ENCODE results near the gene GRIP2.

The GRIP2 gene

DNA sequence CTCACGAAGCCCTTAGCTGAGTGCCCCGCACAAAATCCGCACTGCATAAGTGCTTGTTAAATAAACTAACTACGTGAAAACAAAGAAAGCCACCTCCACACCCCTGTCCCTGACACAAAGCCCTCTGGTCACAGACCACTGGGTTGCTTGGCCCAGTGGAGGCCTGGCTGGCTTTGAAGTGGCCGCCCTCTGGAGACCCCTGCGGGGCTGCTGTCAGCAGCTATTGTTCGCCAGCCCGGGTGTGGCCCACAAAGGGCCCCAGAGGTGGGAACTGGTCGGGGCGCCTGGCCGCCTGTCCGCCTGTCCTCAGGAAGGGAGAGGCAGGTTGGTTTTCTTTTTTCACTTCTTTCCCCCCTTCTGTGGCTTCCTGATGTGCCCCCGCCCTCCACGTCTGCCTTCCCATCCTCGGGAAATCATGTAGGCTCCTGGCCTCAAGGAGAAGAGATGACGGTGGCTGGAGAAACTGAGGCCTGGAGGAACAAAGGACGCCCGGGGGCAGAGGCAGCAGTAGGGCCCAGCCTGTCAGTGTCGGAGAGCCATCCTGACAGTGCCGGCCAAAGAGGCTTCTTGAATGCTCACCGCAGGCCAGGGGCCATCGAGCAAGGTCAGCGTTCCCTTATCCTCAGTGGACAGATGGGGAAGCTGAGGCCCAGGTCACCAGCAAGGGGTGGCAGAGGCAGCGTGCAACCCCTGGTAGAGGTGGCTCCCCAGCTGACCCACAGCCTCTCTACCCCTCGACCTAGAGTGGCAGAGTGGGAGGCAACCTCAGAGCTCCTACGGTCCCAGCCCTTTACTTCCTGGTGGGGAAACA lies 76.6 kb downstream of the GRIP2 start:
- no peak for DNase-seq

DNA sequence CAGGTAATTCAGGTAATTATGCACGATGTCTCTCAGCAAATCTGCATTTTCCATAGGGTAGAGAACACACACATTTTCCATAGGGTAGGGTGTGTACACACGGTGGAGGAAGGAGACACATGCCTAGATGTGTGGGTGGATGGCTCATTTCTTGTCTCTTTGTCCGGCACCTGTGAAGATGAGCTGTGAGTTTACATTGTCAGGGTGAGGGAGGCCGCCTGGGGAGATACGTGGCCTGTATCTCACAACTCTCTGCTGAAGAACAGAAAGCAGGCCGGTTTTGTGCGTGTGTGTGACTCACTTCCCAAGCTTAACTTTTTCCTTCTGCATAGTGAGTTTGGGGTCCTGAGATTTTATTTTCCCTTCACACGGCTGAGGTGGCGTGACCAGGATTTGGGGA lies 77.4 kb downstream of the GRIP2 start:
- DNase-seq, result peak; percentile 36 to 55

GRCh38 chr3:14461748-14462324 lies 78.3 kb downstream of the GRIP2 start:
- DNase-seq, result peak; percentile 31 to 46

GRCh38 chr3:14461006-14461747 lies 79.0 kb downstream of the GRIP2 start:
- no peak for DNase-seq

DNA sequence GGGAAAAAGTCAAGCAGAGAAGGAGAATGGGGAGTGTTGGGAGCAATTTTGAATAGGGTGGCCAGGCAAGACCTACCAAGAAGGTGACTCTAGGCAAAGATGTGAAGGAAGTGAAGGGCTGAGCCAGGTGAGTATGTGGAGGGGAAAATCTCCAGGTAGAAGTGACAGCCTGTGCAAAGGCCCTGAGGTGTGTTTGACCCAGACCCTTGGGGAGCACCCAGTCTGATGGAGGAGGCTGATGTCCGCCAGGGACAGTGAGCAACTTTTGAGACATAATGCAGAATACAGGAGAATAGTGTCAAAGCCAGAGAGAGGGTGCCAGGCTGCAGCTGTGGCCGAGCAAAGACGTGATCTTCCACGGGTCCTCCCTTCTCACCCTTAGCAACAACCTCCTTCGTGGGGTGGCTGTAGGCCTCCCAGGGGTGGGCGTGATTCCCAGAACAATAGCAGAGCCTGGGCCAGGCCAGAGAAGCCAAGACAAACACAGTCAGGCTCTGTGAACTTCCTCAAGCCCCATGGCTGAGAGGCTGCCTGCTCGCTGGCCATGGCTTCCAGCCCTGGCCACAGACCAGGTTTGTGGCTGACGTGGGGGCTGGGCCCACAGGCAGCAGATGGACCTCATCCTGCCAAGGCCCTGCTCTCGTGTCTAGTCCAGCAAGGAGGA lies 79.7 kb downstream of the GRIP2 start:
- no peak for DNase-seq

DNA sequence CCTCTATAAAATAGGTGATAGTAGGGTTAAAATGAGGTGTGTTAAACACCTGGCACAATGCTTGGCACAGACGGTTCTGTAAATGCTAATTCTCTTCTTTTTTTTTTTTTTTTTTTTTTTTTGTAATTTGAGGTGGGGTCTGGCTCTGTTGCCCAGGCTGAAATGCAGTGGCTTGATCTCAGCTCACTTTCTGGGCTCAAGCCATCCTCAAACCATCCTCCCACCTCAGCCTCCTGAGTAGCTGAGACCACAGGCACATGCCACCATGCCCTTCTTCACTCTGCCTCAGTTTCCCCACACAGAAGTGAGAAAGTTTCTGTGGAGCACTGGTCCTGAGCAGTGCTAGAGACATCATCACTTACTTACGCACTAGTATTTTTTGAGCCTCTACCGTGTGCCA lies 80.4 kb downstream of the GRIP2 start:
- DNase-seq, result no peak

DNA sequence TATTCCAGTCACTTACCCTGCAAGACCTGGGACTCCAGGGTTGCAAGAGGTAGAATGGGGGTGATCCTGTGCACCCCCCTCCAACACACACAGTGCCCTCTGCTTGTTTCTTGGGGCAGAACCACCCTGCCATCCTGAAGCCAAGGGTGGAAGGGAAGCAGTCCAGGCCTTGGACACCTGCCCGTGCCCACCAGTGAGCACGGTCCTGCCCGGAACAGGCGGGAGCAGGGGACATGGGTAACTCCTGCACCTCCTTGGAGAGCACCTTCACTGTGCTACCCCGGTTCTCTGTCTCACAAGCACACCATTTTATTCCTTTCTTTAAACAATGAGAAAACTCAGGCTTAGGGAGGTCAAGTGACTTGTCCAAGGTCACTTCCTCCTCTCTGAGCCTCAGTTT lies 80.8 kb downstream of the GRIP2 start:
- no peak for DNase-seq

GRCh38 chr3:14458434-14459275 lies 81.5 kb downstream of the GRIP2 start:
- DNase-seq, result no peak

GRCh38 chr3:14457999-14458398 lies 82.1 kb downstream of the GRIP2 start:
- no peak for DNase-seq

DNA sequence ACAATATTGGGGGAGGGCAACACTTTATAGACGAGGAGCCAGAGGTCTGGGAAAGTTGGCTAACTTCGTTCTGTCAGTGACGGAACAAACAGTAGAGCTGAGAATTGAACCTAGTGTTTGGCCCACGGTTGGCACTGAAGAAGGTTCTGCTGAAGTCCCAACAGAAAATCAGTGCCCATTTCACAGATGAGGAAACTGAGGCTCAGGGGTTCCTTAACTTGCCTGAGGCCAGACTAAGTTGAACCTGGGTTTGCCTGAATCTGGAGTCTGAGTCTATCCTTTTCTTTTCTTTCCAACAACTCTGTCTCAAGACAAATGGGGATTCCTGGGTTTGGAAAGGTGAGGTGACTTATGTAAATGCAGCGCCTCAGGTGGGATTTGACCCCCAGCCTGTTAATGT lies 82.7 kb downstream of the GRIP2 start:
- DNase-seq, result no peak

DNA sequence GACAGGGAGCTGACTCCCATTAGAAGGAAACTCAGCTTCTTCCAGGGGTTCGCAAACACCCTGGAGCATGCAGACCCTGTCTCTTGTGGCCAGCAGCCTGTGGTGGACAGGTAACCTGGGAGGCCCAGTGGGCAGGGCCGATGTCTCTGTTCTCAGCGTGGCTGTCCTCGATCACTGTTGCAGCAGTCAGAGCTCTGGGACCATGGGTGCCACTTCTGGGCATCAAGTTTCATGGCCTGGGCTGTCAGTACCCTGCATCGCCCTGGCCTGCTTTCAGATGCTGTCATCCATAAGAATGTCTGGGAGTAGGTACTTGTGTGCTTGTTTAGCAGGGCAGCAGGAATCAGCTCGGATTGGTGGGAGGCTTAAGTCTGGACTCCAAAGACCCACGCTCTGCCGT lies 83.3 kb downstream of the GRIP2 start:
- no peak for DNase-seq

DNA sequence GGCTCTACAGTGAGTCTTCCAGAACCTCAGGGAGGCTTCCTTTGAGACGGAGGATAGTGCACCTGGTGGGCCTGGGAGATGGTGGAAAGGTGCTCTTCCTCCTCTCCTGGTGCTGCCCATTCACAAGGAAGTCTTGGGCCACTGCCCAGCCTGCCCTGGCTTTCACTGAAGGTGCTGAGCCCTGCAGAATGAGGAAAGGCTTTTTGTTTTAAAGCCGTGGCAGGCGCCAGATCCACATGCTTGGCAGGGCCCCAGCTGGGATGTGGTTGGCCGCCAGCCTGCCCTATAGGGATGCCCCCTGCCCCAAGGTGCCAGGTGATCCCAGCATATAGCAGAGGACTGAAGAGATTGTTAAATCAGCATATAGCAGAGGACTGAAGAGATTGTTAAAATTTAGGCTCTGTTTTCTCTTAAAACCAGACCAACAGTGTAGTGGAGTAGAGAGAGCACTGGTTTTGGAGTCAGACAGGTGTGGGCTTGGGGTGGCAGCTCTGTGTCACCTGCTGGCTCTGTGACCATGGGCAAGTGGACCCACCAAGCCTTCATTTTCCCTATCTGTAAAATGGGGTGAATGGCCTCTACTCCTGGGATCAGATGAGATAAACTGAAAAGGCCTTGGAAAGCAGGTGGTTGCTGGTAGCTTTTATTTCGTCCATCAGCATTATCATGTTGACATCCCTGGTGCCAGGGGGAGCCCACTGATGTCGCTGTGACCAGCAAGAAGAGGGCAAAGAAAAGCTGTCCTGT lies 84.4 kb downstream of the GRIP2 start:
- no peak for DNase-seq

GRCh38 chr3:14454639-14455310 lies 85.4 kb downstream of the GRIP2 start:
- DNase-seq, result no peak

GRCh38 chr3:14453876-14454638 lies 86.1 kb downstream of the GRIP2 start:
- DNase-seq, result no peak

- no peak for DNase-seq
Measured at GRCh38 chr3:14452740-14453710, 87.1 kb downstream of the GRIP2 start.

- no peak for DNase-seq
Measured at GRCh38 chr3:14451844-14452739, 88.0 kb downstream of the GRIP2 start.

GRCh38 chr3:14450922-14451606 lies 89.1 kb downstream of the GRIP2 start:
- no peak for DNase-seq
